Parathyroid adenoma (tissue), 2 donors: Measurements from ENCODE around the gene SLC6A9.

Experiments
- H2AFZ ChIP-seq: fragments of 300-600 bp; sonication (generic); one replicate; pipeline ENCODE4 v1.7.0; 2017; ENCODE audit warnings: antibody characterized with exemption, mild to moderate bottlenecking
- H3K27ac ChIP-seq: fragments of 300-600 bp; sonication (generic); one replicate; pipeline ENCODE4 v1.7.0; 2017
- H3K27me3 ChIP-seq: fragments of 300-600 bp; sonication (generic); one replicate; pipeline ENCODE4 v1.7.0; 2017; ENCODE audit warnings: low read length; ENCODE audit not compliant: control insufficient read depth, insufficient read depth
- H3K36me3 ChIP-seq: fragments of 300-600 bp; sonication (generic); one replicate; pipeline ENCODE4 v1.7.0; 2017; ENCODE audit warnings: low read length; ENCODE audit not compliant: control insufficient read depth, insufficient read depth
- H3K4me1 ChIP-seq: fragments of 300-600 bp; sonication (generic); one replicate; pipeline ENCODE4 v1.7.0; 2017; ENCODE audit warnings: control low read depth
- H3K4me2 ChIP-seq: fragments of 300-600 bp; sonication (generic); one replicate; pipeline ENCODE4 v1.7.0; 2017; ENCODE audit warnings: low read length
- H3K4me3 ChIP-seq: fragments of 300-600 bp; sonication (generic); one replicate; pipeline ENCODE4 v1.7.0; 2017; ENCODE audit warnings: low read depth, low read length
- H3K79me2 ChIP-seq: fragments of 300-600 bp; sonication (generic); one replicate; pipeline ENCODE4 v1.7.0; 2017; ENCODE audit warnings: control low read depth
- H3K9ac ChIP-seq: fragments of 300-600 bp; sonication (generic); one replicate; pipeline ENCODE4 v1.7.0; 2017; ENCODE audit warnings: mild to moderate bottlenecking
- H3K9me3 ChIP-seq: fragments of 300-600 bp; sonication (generic); one replicate; pipeline ENCODE4 v1.7.0; 2017; ENCODE audit warnings: low read length; ENCODE audit not compliant: control insufficient read depth
- TF ChIP-seq, protein P1 (sequence below): fragments of 300-600 bp; sonication (generic); IDR thresholded peaks from one replicate; pipeline ENCODE4 v1.7.0; 2017; ENCODE audit warnings: antibody characterized with exemption, mild to moderate bottlenecking
- donor health status: primary hyperparathyroidism.

Gene SLC6A9

GRCh38 chr1:43970911-43971310, 60.4 kb downstream of the SLC6A9 start:
- Histone ChIP-seq H3K4me3 (no peak overlapping the region), H3K9me3 (no peaks in the 10 kb centered on the region), H3K27me3 (no peaks in the 10 kb centered on the region), H3K9ac (no peak overlapping the region), H3K4me2 (no peak overlapping the region), H2AFZ (no peak overlapping the region), H3K36me3 (no peaks in the 10 kb centered on the region), H3K4me1 (peaks cover 7% of the 10 kb centered on the region), H3K79me2 (no peaks in the 10 kb centered on the region), H3K27ac (no peak overlapping the region)
- TF ChIP-seq, protein P1, sequence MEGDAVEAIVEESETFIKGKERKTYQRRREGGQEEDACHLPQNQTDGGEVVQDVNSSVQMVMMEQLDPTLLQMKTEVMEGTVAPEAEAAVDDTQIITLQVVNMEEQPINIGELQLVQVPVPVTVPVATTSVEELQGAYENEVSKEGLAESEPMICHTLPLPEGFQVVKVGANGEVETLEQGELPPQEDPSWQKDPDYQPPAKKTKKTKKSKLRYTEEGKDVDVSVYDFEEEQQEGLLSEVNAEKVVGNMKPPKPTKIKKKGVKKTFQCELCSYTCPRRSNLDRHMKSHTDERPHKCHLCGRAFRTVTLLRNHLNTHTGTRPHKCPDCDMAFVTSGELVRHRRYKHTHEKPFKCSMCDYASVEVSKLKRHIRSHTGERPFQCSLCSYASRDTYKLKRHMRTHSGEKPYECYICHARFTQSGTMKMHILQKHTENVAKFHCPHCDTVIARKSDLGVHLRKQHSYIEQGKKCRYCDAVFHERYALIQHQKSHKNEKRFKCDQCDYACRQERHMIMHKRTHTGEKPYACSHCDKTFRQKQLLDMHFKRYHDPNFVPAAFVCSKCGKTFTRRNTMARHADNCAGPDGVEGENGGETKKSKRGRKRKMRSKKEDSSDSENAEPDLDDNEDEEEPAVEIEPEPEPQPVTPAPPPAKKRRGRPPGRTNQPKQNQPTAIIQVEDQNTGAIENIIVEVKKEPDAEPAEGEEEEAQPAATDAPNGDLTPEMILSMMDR = no peak

- peak overlapping the region; percentile 97 for H3K4me3 ChIP-seq
- no peak overlapping the region for H2AFZ ChIP-seq
- no peaks in the 10 kb centered on the region for H3K79me2 ChIP-seq
- peak overlapping the region; percentile 92 for H3K4me2 ChIP-seq
- peaks cover 7% of the 10 kb centered on the region for H3K4me1 ChIP-seq
- TF ChIP-seq, protein P1 = no peak
- no peaks in the 10 kb centered on the region for H3K9me3 ChIP-seq
- H3K36me3 ChIP-seq = no peaks in the 10 kb centered on the region
- no peak overlapping the region for H3K9ac ChIP-seq
- no peaks in the 10 kb centered on the region for H3K27me3 ChIP-seq
- no peak overlapping the region for H3K27ac ChIP-seq
Measured at GRCh38 chr1:43970502-43970901, 60.8 kb downstream of the SLC6A9 start.

DNA sequence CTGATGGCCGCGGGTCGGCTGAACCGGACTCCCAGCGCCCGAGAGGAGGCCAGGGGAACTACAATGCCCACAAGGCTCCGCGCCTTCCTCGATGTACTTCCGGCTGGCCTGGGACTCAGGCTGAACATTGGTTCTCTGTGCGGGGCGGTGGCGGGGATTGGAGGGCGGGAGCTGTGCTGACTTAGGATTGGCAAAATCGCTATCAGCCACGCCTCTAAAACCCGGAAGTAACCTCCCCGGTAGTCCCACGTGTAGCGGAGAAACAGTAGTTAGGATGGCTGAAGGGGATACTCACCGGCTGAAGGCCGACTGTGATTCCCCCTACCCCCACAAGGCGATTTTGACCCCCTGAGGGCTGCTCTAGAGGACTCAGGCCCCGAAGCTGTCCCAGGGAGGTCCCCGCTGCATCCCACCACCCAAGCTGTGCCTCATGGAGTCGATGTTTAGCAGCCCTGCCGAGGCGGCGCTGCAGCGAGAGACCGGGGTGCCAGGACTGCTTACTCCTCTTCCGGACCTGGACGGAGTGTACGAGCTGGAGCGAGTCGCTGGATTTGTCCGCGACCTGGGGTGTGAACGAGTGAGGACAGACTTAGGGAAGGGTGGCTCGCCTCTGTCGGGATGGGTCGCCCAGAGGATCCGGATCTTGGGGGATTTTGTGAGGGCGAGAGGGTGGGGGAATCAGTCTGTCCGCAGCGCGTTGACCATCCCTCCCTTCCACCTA, 61.4 kb downstream of the SLC6A9 start, which contains the start of gene DPH2:
TSS of gene DPH2 (plus strand) at position 265 of the 721 bp plus-strand sequence. CDS start at position 431, 166 bp downstream.
- TF ChIP-seq, protein P1 = no peak
- Histone ChIP-seq H3K9ac (no peak within 1 kb of the TSS), H3K4me3 (peak within 1 kb of the TSS; percentile 97), H3K79me2 (no peaks in the 10 kb centered on the region), H3K27me3 (no peaks in the 10 kb centered on the region), H3K36me3 (no peaks in the 10 kb centered on the region), H3K9me3 (no peaks in the 10 kb centered on the region), H2AFZ (peak within 1 kb of the TSS; percentile 70), H3K27ac (no peak within 1 kb of the TSS), H3K4me1 (peaks cover 7% of the 10 kb centered on the region), H3K4me2 (peak within 1 kb of the TSS; percentile 92)

DNA sequence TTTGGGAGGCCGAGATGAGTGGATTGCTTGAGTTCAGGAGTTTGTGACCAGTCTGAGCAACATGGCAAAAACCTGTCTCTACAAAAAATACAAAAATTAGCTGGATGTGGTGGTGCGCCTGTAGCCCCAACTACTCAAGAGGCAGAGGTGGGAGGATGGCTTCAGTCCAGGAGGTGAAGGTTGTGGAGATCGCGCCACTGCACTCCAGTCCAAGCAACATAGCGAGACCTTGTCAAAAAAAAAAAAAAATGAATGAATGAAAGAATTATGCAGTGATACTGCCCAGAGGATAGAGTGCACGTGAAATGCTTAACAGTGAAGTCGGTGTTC, 61.9 kb downstream of the SLC6A9 start:
- TF ChIP-seq, protein P1 = no peak
- H3K9me3 ChIP-seq = no peaks in the 10 kb centered on the region
- no peaks in the 10 kb centered on the region for H3K27me3 ChIP-seq
- H3K36me3 ChIP-seq = no peaks in the 10 kb centered on the region
- no peaks in the 10 kb centered on the region for H3K79me2 ChIP-seq
- H3K4me3 ChIP-seq = no peak overlapping the region
- peak overlapping the region; percentile 43 for H2AFZ ChIP-seq
- H3K4me1 ChIP-seq = peaks cover 7% of the 10 kb centered on the region
- H3K4me2 ChIP-seq = peak overlapping the region; percentile 55
- no peak overlapping the region for H3K27ac ChIP-seq
- no peak overlapping the region for H3K9ac ChIP-seq
